ENCODE results near the gene GARIN3. TPM values are rescaled to one million over a fixed set of nuclear protein-coding genes. Genes with fewer than 3 reads are reported as not detected.

Gene GARIN3
- total RNA-seq, 1 donor from 2014 or later: not detected

- H3K27me3 ChIP-seq (ENCODE audit: control insufficient read depth, insufficient read depth, low read length): no peaks in the 10 kb centered on the region
- no peaks in the 10 kb centered on the region for H3K36me3 ChIP-seq (ENCODE audit: control insufficient read depth, insufficient read depth, low read length)
- no peak for DNase-seq (ENCODE audit: low read depth)
- TF ChIP-seq CTCF (IDR thresholded peaks at IDR 0.05; ENCODE audit: insufficient read depth, low read length, poor library complexity, severe bottlenecking): peak; percentile 90
- no peak overlapping the region for H3K4me3 ChIP-seq (ENCODE audit: low read depth, low read length)
Measured at GRCh38 chr5:157148734-157149615, 17.1 kb downstream of the GARIN3 start.

- DNase-seq (ENCODE audit: low read depth): no peak
- no peaks in the 10 kb centered on the region for H3K27me3 ChIP-seq (ENCODE audit: control insufficient read depth, insufficient read depth, low read length)
- TF ChIP-seq CTCF (IDR thresholded peaks at IDR 0.05; ENCODE audit: insufficient read depth, low read length, poor library complexity, severe bottlenecking): no peak
Measured at GRCh38 chr5:157143127-157143971, 22.7 kb downstream of the GARIN3 start.

GRCh38 chr5:157142317-157143126, 23.5 kb downstream of the GARIN3 start, which contains the start of gene MED7:
TSS of gene MED7 (minus strand) at chr5:157142865. CDS start at chr5:157139431, 3,434 bp downstream.
- H3K36me3 ChIP-seq (ENCODE audit: control insufficient read depth, insufficient read depth, low read length): peaks cover 2% of the 10 kb centered on the region
- H3K4me3 ChIP-seq (ENCODE audit: low read depth, low read length): peak within 1 kb of the TSS; percentile 86
- DNase-seq (ENCODE audit: low read depth): peak; percentile 95
- no peak for TF ChIP-seq CTCF (IDR thresholded peaks at IDR 0.05; ENCODE audit: insufficient read depth, low read length, poor library complexity, severe bottlenecking)
- H3K27me3 ChIP-seq (ENCODE audit: control insufficient read depth, insufficient read depth, low read length): no peaks in the 10 kb centered on the region

More at GRCh38 chr5:157143127-157143971, 22.7 kb downstream of the GARIN3 start:
- Histone ChIP-seq H3K36me3 (ENCODE audit: control insufficient read depth, insufficient read depth, low read length) (no peaks in the 10 kb centered on the region), H3K4me3 (ENCODE audit: low read depth, low read length) (peak overlapping the region; percentile 86)

- no peak overlapping the region for H3K4me3 ChIP-seq (ENCODE audit: low read depth, low read length)
- H3K36me3 ChIP-seq (ENCODE audit: control insufficient read depth, insufficient read depth, low read length): peaks cover 2% of the 10 kb centered on the region
- DNase-seq (ENCODE audit: low read depth): no peak
- H3K27me3 ChIP-seq (ENCODE audit: control insufficient read depth, insufficient read depth, low read length): no peaks in the 10 kb centered on the region
- TF ChIP-seq CTCF (IDR thresholded peaks at IDR 0.05; ENCODE audit: insufficient read depth, low read length, poor library complexity, severe bottlenecking): no peak
Measured at GRCh38 chr5:157137691-157138090, 28.4 kb downstream of the GARIN3 start.

- Histone ChIP-seq H3K27me3 (ENCODE audit: control insufficient read depth, insufficient read depth, low read length) (no peaks in the 10 kb centered on the region), H3K36me3 (ENCODE audit: control insufficient read depth, insufficient read depth, low read length) (no peaks in the 10 kb centered on the region), H3K4me3 (ENCODE audit: low read depth, low read length) (no peak overlapping the region)
- DNase-seq (ENCODE audit: low read depth): no peak
- TF ChIP-seq CTCF (IDR thresholded peaks at IDR 0.05; ENCODE audit: insufficient read depth, low read length, poor library complexity, severe bottlenecking): no peak
Measured at GRCh38 chr5:157132281-157132612, 33.8 kb downstream of the GARIN3 start.

Measured in kidney epithelial cell (primary cell).